BE2C (cell line): ENCODE measurements around the gene LAMA5.

Experiments
- DNase-seq: peaks from one replicate; pipeline ENCODE4 v3.0.0-alpha.2; 2020
- H3K27me3 ChIP-seq: fragments of 250-450 bp; sonication (Bioruptor Pico); 2 replicates; pipeline ENCODE4 v1.5.1; 2020; ENCODE audit warnings: mild to moderate bottlenecking
- H3K36me3 ChIP-seq: fragments of 250-450 bp; sonication (Bioruptor Pico); 2 replicates; pipeline ENCODE4 v1.5.1; 2020; ENCODE audit warnings: mild to moderate bottlenecking
- H3K4me1 ChIP-seq: fragments of 250-450 bp; sonication (Bioruptor Pico); 2 replicates; pipeline ENCODE4 v1.5.1; 2020
- H3K4me3 ChIP-seq: 2 replicates; pipeline ENCODE4 v1.5.1; 2011; ENCODE audit warnings: low read depth, low read length
- H3K9me3 ChIP-seq: fragments of 250-450 bp; sonication (Bioruptor Pico); 2 replicates; pipeline ENCODE4 v1.5.1; 2020
- CTCF ChIP-seq: IDR thresholded peaks from 2 replicates; pipeline ENCODE4 v1.5.1; 2012; ENCODE audit warnings: mild to moderate bottlenecking, low read depth, low read length

LAMA5 gene

GRCh38 chr20:62400541-62400940 is 33.4 kb upstream of the LAMA5 start:
- DNase-seq, result no peak
- Histone ChIP-seq H3K4me1 (no peaks in the 10 kb centered on the region), H3K36me3 (no peaks in the 10 kb centered on the region), H3K4me3 (no peak overlapping the region), H3K9me3 (no peaks in the 10 kb centered on the region), H3K27me3 (no peaks in the 10 kb centered on the region)
- no peak for TF ChIP-seq CTCF

- no peak for TF ChIP-seq CTCF
- Histone ChIP-seq H3K36me3 (no peaks in the 10 kb centered on the region), H3K4me3 (no peak overlapping the region), H3K4me1 (no peaks in the 10 kb centered on the region), H3K9me3 (no peaks in the 10 kb centered on the region), H3K27me3 (no peaks in the 10 kb centered on the region)
- peak; percentile 49 for DNase-seq
These were observed 32.9 kb upstream of the LAMA5 start for GRCh38 chr20:62400021-62400420.

GRCh38 chr20:62398120-62398821 is 31.2 kb upstream of the LAMA5 start:
- no peaks in the 10 kb centered on the region for H3K36me3 ChIP-seq
- no peaks in the 10 kb centered on the region for H3K27me3 ChIP-seq
- H3K4me1 ChIP-seq, result no peaks in the 10 kb centered on the region
- H3K4me3 ChIP-seq, result no peak overlapping the region
- TF ChIP-seq CTCF, result no peak
- no peaks in the 10 kb centered on the region for H3K9me3 ChIP-seq
- DNase-seq, result no peak

- H3K27me3 ChIP-seq, result no peaks in the 10 kb centered on the region
- TF ChIP-seq CTCF, result no peak
- H3K9me3 ChIP-seq, result no peaks in the 10 kb centered on the region
- no peaks in the 10 kb centered on the region for H3K4me1 ChIP-seq
- H3K36me3 ChIP-seq, result no peaks in the 10 kb centered on the region
- DNase-seq, result no peak
- H3K4me3 ChIP-seq, result no peak overlapping the region
These were observed 29.5 kb upstream of the LAMA5 start for GRCh38 chr20:62396367-62397239.

- Histone ChIP-seq H3K36me3 (peaks cover 3% of the 10 kb centered on the region; the same call in 1 of the 2 replicates), H3K9me3 (no peaks in the 10 kb centered on the region), H3K27me3 (no peaks in the 10 kb centered on the region), H3K4me3 (no peak overlapping the region), H3K4me1 (no peaks in the 10 kb centered on the region)
- DNase-seq, result no peak
- TF ChIP-seq CTCF, result no peak
These were observed 28.5 kb upstream of the LAMA5 start for GRCh38 chr20:62395311-62396242.
